ENCODE results near the gene CREB3L2. TPM values are rescaled to one million over a fixed set of nuclear protein-coding genes. Genes with fewer than 3 reads are reported as not detected.

Gene CREB3L2
- total RNA-seq, 2 experiments from 2014 or later: 22.7 to 79.0 TPM

GRCh38 chr7:137882806-137883205 is 119.1 kb downstream of the CREB3L2 start:
- Histone ChIP-seq H2AFZ (ENCODE audit: low read length) (no peak overlapping the region), H3K4me1 (ENCODE audit: insufficient read depth, low read length, poor library complexity, severe bottlenecking) (no peaks in the 10 kb centered on the region), H3K4me2 (ENCODE audit: low read length) (no peak overlapping the region), H3K9me2 (ENCODE audit: insufficient read depth, low read length) (no peaks in the 10 kb centered on the region), H3K9me3 (ENCODE audit: low read length) (no peaks in the 10 kb centered on the region), H3K79me2 (ENCODE audit: insufficient read depth, low read depth, low read length) (no peaks in the 10 kb centered on the region), H4K20me1 (ENCODE audit: insufficient read depth, low read length) (no peaks in the 10 kb centered on the region), H3K27ac (ENCODE audit: low read depth, low read length, poor library complexity, severe bottlenecking) (no peak overlapping the region), H3K4me3 (ENCODE audit: low read depth, low read length, poor library complexity, severe bottlenecking) (no peak overlapping the region), H3K36me3 (ENCODE audit: insufficient read depth, low read length) (peaks cover 63% of the 10 kb centered on the region)
- TF ChIP-seq EZH2phosphoT487 (IDR thresholded peaks at IDR 0.05; ENCODE audit: borderline replicate concordance, low read depth, low read length) (no peak), CTCF (conservative IDR thresholded peaks at IDR 0.05; ENCODE audit: low read length) (no peak)
- POLR2A ChIA-PET: interaction anchor here (0.6 to 1.6 kb wide), 4 partner anchors 28 to 550 kb away, joined by 3 to 4 read pairs (median 4); no protein-coding TSS in a partner anchor
- CTCF ChIA-PET (ENCODE audit: unreplicated experiment): no interaction called here
- BruUV-seq (replicated peaks): no TSS peak
- DNase-seq (ENCODE audit: low spot score): no peak
- intact Hi-C loops (cut with micrococcal nuclease; ENCODE audit: unreplicated experiment): no loop called here

GRCh38 chr7:137882261-137882668 is 119.6 kb downstream of the CREB3L2 start:
- TF ChIP-seq CTCF (conservative IDR thresholded peaks at IDR 0.05; ENCODE audit: low read length): no peak
- TF ChIP-seq EZH2phosphoT487 (IDR thresholded peaks at IDR 0.05; ENCODE audit: borderline replicate concordance, low read depth, low read length): no peak
- Histone ChIP-seq H3K4me2 (ENCODE audit: low read length) (no peak overlapping the region), H4K20me1 (ENCODE audit: insufficient read depth, low read length) (no peaks in the 10 kb centered on the region), H3K4me1 (ENCODE audit: insufficient read depth, low read length, poor library complexity, severe bottlenecking) (no peaks in the 10 kb centered on the region), H3K79me2 (ENCODE audit: insufficient read depth, low read depth, low read length) (no peaks in the 10 kb centered on the region), H3K9me2 (ENCODE audit: insufficient read depth, low read length) (no peaks in the 10 kb centered on the region), H3K36me3 (ENCODE audit: insufficient read depth, low read length) (peaks cover 68% of the 10 kb centered on the region), H3K27ac (ENCODE audit: low read depth, low read length, poor library complexity, severe bottlenecking) (no peak overlapping the region), H3K9me3 (ENCODE audit: low read length) (no peaks in the 10 kb centered on the region), H3K4me3 (ENCODE audit: low read depth, low read length, poor library complexity, severe bottlenecking) (no peak overlapping the region), H2AFZ (ENCODE audit: low read length) (no peak overlapping the region)
- DNase-seq (ENCODE audit: low spot score): no peak
- ChIA-PET CTCF (ENCODE audit: unreplicated experiment) (no interaction called here), POLR2A (interaction anchor here (1.1 to 1.6 kb wide), 2 partner anchors 28 to 33 kb away, joined by 3 to 4 read pairs; no protein-coding TSS in a partner anchor)
- no TSS peak for BruUV-seq (replicated peaks)
- intact Hi-C loops (cut with micrococcal nuclease; ENCODE audit: unreplicated experiment): no loop called here

GRCh38 chr7:137881607-137882260 is 120.2 kb downstream of the CREB3L2 start:
- no peaks in the 10 kb centered on the region for H3K4me1 ChIP-seq (ENCODE audit: insufficient read depth, low read length, poor library complexity, severe bottlenecking)
- H3K4me3 ChIP-seq (ENCODE audit: low read depth, low read length, poor library complexity, severe bottlenecking): no peak overlapping the region
- H3K4me2 ChIP-seq (ENCODE audit: low read length): no peak overlapping the region
- no peak for TF ChIP-seq CTCF (conservative IDR thresholded peaks at IDR 0.05; ENCODE audit: low read length)
- TF ChIP-seq EZH2phosphoT487 (IDR thresholded peaks at IDR 0.05; ENCODE audit: borderline replicate concordance, low read depth, low read length): no peak
- H3K9me2 ChIP-seq (ENCODE audit: insufficient read depth, low read length): no peaks in the 10 kb centered on the region
- H3K9me3 ChIP-seq (ENCODE audit: low read length): no peaks in the 10 kb centered on the region
- ChIA-PET POLR2A (interaction anchor here (1.6 to 1.7 kb wide), 2 partner anchors 15 to 27 kb away, joined by 3 to 4 read pairs; no protein-coding TSS in a partner anchor), CTCF (ENCODE audit: unreplicated experiment) (no interaction called here)
- no peaks in the 10 kb centered on the region for H3K79me2 ChIP-seq (ENCODE audit: insufficient read depth, low read depth, low read length)
- H3K27ac ChIP-seq (ENCODE audit: low read depth, low read length, poor library complexity, severe bottlenecking): no peak overlapping the region
- intact Hi-C loops (cut with micrococcal nuclease; ENCODE audit: unreplicated experiment): no loop called here
- H3K36me3 ChIP-seq (ENCODE audit: insufficient read depth, low read length): peaks cover 71% of the 10 kb centered on the region
- H4K20me1 ChIP-seq (ENCODE audit: insufficient read depth, low read length): no peaks in the 10 kb centered on the region
- no peak overlapping the region for H2AFZ ChIP-seq (ENCODE audit: low read length)
- no TSS peak for BruUV-seq (replicated peaks)
- DNase-seq (ENCODE audit: low spot score): no peak

Measured in OCI-LY7 (cell line).